GM23338 (cell line): ENCODE results near the gene PTGIR. TPM values are rescaled to one million over a fixed set of nuclear protein-coding genes. Genes with fewer than 3 reads are reported as not detected.

Experiments
- ATAC-seq: fragments of 200-7000 bp; cut with Tn5 transposase; 3 replicates; pipeline ENCODE4 v1.9.1; 2020
- DNase-seq: peaks from one replicate; pipeline ENCODE4 v3.0.0-alpha.2; 2015; ENCODE audit warnings: low spot score
- H2AFZ ChIP-seq: fragments of 200-600 bp; sonication (generic); 2 replicates; pipeline ENCODE4 v1.8.0; 2016; ENCODE audit warnings: antibody characterized with exemption, mild to moderate bottlenecking, moderate library complexity
- H3F3A ChIP-seq: fragments of 200-600 bp; sonication (generic); replicated peaks from 2 replicates; pipeline ENCODE4 v1.8.0; 2017; ENCODE audit warnings: antibody characterized with exemption, mixed run types, low read depth
- H3K27ac ChIP-seq: fragments of 200-600 bp; sonication (generic); 2 replicates; pipeline ENCODE4 v1.6.1; 2016; ENCODE audit warnings: low read depth
- H3K27me3 ChIP-seq: fragments of 200-600 bp; sonication (generic); 2 replicates; pipeline ENCODE4 v1.8.0; 2016; ENCODE audit warnings: mild to moderate bottlenecking, mixed run types, moderate library complexity; ENCODE audit not compliant: insufficient read depth
- H3K36me3 ChIP-seq: fragments of 200-600 bp; sonication (generic); 2 replicates; pipeline ENCODE4 v1.8.0; 2016; ENCODE audit warnings: mild to moderate bottlenecking; ENCODE audit not compliant: insufficient read depth
- H3K4me1 ChIP-seq: fragments of 200-600 bp; sonication (generic); 2 replicates; pipeline ENCODE4 v1.8.0; 2016; ENCODE audit warnings: mild to moderate bottlenecking, moderate library complexity; ENCODE audit not compliant: insufficient read depth
- H3K4me2 ChIP-seq: fragments of 200-600 bp; sonication (generic); 2 replicates; pipeline ENCODE4 v1.7.1; 2017; ENCODE audit warnings: mixed run types
- H3K4me3 ChIP-seq: fragments of 200-600 bp; sonication (generic); 2 replicates; pipeline ENCODE4 v1.6.1; 2016; ENCODE audit warnings: mixed run types
- H3K79me2 ChIP-seq: fragments of 200-600 bp; sonication (generic); replicated peaks from 2 replicates; pipeline ENCODE4 v1.8.0; 2017; ENCODE audit warnings: mild to moderate bottlenecking; ENCODE audit not compliant: insufficient read depth
- H3K9me2 ChIP-seq: fragments of 200-600 bp; sonication (generic); 2 replicates; pipeline ENCODE4 v1.8.0; 2017; ENCODE audit not compliant: insufficient read depth
- H4K20me1 ChIP-seq: fragments of 200-600 bp; sonication (generic); replicated peaks from 2 replicates; pipeline ENCODE4 v1.8.0; 2017; ENCODE audit warnings: mild to moderate bottlenecking; ENCODE audit not compliant: insufficient read depth
- H3K27ac Mint-ChIP-seq: 2 replicates; pipeline ENCODE4 v1.8.0; 2020; ENCODE audit warnings: inconsistent platforms, mild to moderate bottlenecking, moderate library complexity, mixed read lengths
- H3K27me3 Mint-ChIP-seq: 3 replicates; pipeline ENCODE4 v1.8.0; 2022; ENCODE audit warnings: low read depth, mild to moderate bottlenecking, moderate library complexity, mixed read lengths, inconsistent platforms; ENCODE audit not compliant: insufficient read depth, poor library complexity
- H3K36me3 Mint-ChIP-seq: 3 replicates; pipeline ENCODE4 v1.8.0; 2021; ENCODE audit warnings: low read depth, mild to moderate bottlenecking, inconsistent platforms, moderate library complexity, mixed read lengths
- H3K4me1 Mint-ChIP-seq: 3 replicates; pipeline ENCODE4 v1.8.0; 2020; ENCODE audit warnings: mild to moderate bottlenecking, inconsistent platforms, mixed read lengths
- H3K4me3 Mint-ChIP-seq: 3 replicates; pipeline ENCODE4 v1.8.0; 2021; ENCODE audit warnings: moderate library complexity, mild to moderate bottlenecking, inconsistent platforms, mixed read lengths
- H3K9me3 Mint-ChIP-seq: 3 replicates; pipeline ENCODE4 v1.8.0; 2020; ENCODE audit warnings: moderate library complexity, mild to moderate bottlenecking, inconsistent platforms, mixed read lengths
- CREB1 ChIP-seq: fragments of 250-450 bp; sonication (Bioruptor Pico); IDR thresholded peaks from 2 replicates; pipeline ENCODE4 v1.5.0; 2020; ENCODE audit warnings: low read depth, mild to moderate bottlenecking, moderate library complexity
- EZH2 ChIP-seq: fragments of 200-600 bp; sonication (generic); IDR thresholded peaks from one replicate; pipeline ENCODE4 v1.8.0; 2017; ENCODE audit warnings: antibody characterized with exemption, mild to moderate bottlenecking, low read depth; ENCODE audit not compliant: unreplicated experiment
- EZH2phosphoT487 ChIP-seq: fragments of 200-600 bp; sonication (generic); IDR thresholded peaks from one replicate; pipeline ENCODE4 v1.8.1; 2018; ENCODE audit warnings: antibody characterized with exemption; ENCODE audit not compliant: unreplicated experiment
- JUNB ChIP-seq: IDR thresholded peaks from one replicate; pipeline ENCODE4 v1.6.1; 2016; ENCODE audit warnings: antibody characterized with exemption; ENCODE audit not compliant: unreplicated experiment
- NANOG ChIP-seq: IDR thresholded peaks from 2 replicates; pipeline ENCODE4 v1.6.1; 2016; ENCODE audit warnings: antibody characterized with exemption, borderline replicate concordance
- REST ChIP-seq: IDR thresholded peaks from one replicate; pipeline ENCODE4 v1.6.1; 2018; ENCODE audit warnings: antibody characterized with exemption; ENCODE audit not compliant: unreplicated experiment
- STAT1 ChIP-seq: IDR thresholded peaks from one replicate; pipeline ENCODE4 v1.6.1; 2016; ENCODE audit warnings: antibody characterized with exemption; ENCODE audit not compliant: unreplicated experiment
- ZNF114 ChIP-seq: fragments of 250-450 bp; sonication (Bioruptor Pico); IDR thresholded peaks from 2 replicates; pipeline ENCODE4 v1.5.0; 2020; ENCODE audit warnings: mild to moderate bottlenecking, moderate library complexity
- ZNF331 ChIP-seq: fragments of 250-450 bp; sonication (Bioruptor Pico); IDR thresholded peaks from 2 replicates; pipeline ENCODE4 v1.5.0; 2020; ENCODE audit warnings: low read depth, mild to moderate bottlenecking, moderate library complexity
- polyA plus RNA-seq: library from polyadenylated mRNA; unstranded; fragments of >200 nt; fragmentation: Nextera tagmentation; extraction: Ambion mirVana; gene quantifications from 2 replicates; pipeline ENCODE4 v1.2.1, GENCODE V29; 2016
- total RNA-seq: library from RNA; depleted of rRNA; stranded (reverse); fragments of >200 nt; shearing (Covaris generic); gene quantifications from 2 replicates; pipeline ENCODE4 v1.2.3, GENCODE V29; 2014
- TF ChIP-seq, protein P1 (sequence below), 2 experiments: fragments of 200-600 bp in 1 of 2; sonication (generic) in 1 of 2; conservative IDR thresholded peaks; 2 replicates each; pipeline versions ENCODE4 v1.5.1 to v1.6.1; 2016 to 2017; ENCODE audit warnings: antibody characterized with exemption in 2 of 2, low read depth in 2 of 2, mild to moderate bottlenecking in 2 of 2, moderate library complexity in 1 of 2
- TF ChIP-seq, protein P2 (sequence below): fragments of 250-450 bp; sonication (Bioruptor Pico); IDR thresholded peaks from 2 replicates; pipeline ENCODE4 v1.5.0; 2020; ENCODE audit warnings: mild to moderate bottlenecking, moderate library complexity
- TF ChIP-seq, protein P3 (sequence below): IDR thresholded peaks from 2 replicates; pipeline ENCODE4 v1.6.1; 2016; ENCODE audit warnings: antibody characterized with exemption

PTGIR gene
- total and polyA plus RNA-seq, 2 experiments from 2014 or later = not detected

GRCh38 chr19:46596008-46596407 lies 28.9 kb downstream of the PTGIR start:
- TF ChIP-seq, protein P1, sequence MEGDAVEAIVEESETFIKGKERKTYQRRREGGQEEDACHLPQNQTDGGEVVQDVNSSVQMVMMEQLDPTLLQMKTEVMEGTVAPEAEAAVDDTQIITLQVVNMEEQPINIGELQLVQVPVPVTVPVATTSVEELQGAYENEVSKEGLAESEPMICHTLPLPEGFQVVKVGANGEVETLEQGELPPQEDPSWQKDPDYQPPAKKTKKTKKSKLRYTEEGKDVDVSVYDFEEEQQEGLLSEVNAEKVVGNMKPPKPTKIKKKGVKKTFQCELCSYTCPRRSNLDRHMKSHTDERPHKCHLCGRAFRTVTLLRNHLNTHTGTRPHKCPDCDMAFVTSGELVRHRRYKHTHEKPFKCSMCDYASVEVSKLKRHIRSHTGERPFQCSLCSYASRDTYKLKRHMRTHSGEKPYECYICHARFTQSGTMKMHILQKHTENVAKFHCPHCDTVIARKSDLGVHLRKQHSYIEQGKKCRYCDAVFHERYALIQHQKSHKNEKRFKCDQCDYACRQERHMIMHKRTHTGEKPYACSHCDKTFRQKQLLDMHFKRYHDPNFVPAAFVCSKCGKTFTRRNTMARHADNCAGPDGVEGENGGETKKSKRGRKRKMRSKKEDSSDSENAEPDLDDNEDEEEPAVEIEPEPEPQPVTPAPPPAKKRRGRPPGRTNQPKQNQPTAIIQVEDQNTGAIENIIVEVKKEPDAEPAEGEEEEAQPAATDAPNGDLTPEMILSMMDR (conservative IDR thresholded peaks at IDR 0.05; ENCODE audit: low read depth in 2 of 2) = no peak
- no peak for TF ChIP-seq EZH2
- TF ChIP-seq NANOG = no peak
- TF ChIP-seq, protein P2, sequence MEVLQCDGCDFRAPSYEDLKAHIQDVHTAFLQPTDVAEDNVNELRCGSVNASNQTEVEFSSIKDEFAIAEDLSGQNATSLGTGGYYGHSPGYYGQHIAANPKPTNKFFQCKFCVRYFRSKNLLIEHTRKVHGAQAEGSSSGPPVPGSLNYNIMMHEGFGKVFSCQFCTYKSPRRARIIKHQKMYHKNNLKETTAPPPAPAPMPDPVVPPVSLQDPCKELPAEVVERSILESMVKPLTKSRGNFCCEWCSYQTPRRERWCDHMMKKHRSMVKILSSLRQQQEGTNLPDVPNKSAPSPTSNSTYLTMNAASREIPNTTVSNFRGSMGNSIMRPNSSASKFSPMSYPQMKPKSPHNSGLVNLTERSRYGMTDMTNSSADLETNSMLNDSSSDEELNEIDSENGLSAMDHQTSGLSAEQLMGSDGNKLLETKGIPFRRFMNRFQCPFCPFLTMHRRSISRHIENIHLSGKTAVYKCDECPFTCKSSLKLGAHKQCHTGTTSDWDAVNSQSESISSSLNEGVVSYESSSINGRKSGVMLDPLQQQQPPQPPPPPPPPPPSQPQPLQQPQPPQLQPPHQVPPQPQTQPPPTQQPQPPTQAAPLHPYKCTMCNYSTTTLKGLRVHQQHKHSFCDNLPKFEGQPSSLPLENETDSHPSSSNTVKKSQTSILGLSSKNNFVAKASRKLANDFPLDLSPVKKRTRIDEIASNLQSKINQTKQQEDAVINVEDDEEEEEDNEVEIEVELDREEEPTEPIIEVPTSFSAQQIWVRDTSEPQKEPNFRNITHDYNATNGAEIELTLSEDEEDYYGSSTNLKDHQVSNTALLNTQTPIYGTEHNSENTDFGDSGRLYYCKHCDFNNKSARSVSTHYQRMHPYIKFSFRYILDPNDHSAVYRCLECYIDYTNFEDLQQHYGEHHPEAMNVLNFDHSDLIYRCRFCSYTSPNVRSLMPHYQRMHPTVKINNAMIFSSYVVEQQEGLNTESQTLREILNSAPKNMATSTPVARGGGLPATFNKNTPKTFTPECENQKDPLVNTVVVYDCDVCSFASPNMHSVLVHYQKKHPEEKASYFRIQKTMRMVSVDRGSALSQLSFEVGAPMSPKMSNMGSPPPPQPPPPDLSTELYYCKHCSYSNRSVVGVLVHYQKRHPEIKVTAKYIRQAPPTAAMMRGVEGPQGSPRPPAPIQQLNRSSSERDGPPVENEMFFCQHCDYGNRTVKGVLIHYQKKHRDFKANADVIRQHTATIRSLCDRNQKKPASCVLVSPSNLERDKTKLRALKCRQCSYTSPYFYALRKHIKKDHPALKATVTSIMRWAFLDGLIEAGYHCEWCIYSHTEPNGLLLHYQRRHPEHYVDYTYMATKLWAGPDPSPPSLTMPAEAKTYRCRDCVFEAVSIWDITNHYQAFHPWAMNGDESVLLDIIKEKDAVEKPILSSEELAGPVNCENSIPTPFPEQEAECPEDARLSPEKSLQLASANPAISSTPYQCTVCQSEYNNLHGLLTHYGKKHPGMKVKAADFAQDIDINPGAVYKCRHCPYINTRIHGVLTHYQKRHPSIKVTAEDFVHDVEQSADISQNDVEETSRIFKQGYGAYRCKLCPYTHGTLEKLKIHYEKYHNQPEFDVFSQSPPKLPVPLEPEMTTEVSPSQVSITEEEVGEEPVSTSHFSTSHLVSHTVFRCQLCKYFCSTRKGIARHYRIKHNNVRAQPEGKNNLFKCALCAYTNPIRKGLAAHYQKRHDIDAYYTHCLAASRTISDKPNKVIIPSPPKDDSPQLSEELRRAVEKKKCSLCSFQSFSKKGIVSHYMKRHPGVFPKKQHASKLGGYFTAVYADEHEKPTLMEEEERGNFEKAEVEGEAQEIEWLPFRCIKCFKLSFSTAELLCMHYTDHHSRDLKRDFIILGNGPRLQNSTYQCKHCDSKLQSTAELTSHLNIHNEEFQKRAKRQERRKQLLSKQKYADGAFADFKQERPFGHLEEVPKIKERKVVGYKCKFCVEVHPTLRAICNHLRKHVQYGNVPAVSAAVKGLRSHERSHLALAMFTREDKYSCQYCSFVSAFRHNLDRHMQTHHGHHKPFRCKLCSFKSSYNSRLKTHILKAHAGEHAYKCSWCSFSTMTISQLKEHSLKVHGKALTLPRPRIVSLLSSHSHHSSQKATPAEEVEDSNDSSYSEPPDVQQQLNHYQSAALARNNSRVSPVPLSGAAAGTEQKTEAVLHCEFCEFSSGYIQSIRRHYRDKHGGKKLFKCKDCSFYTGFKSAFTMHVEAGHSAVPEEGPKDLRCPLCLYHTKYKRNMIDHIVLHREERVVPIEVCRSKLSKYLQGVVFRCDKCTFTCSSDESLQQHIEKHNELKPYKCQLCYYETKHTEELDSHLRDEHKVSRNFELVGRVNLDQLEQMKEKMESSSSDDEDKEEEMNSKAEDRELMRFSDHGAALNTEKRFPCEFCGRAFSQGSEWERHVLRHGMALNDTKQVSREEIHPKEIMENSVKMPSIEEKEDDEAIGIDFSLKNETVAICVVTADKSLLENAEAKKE (CRISPR knock-in tag) = no peak
- no peak for TF ChIP-seq CREB1
- TF ChIP-seq JUNB = no peak
- no peak for TF ChIP-seq REST
- TF ChIP-seq, protein P3, sequence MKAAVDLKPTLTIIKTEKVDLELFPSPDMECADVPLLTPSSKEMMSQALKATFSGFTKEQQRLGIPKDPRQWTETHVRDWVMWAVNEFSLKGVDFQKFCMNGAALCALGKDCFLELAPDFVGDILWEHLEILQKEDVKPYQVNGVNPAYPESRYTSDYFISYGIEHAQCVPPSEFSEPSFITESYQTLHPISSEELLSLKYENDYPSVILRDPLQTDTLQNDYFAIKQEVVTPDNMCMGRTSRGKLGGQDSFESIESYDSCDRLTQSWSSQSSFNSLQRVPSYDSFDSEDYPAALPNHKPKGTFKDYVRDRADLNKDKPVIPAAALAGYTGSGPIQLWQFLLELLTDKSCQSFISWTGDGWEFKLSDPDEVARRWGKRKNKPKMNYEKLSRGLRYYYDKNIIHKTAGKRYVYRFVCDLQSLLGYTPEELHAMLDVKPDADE = no peak
- no peak for TF ChIP-seq ZNF331 (CRISPR knock-in tag)
- no peak for TF ChIP-seq EZH2phosphoT487
- TF ChIP-seq STAT1 = no peak
- no peak for TF ChIP-seq ZNF114 (CRISPR knock-in tag)
- peaks cover 4% of the 10 kb centered on the region for H3K27me3 Mint-ChIP-seq
- DNase-seq = no peak
- H3K9me3 Mint-ChIP-seq = peaks cover 2% of the 10 kb centered on the region; the same call in 2 of the 3 replicates
- no peak overlapping the region for H2AFZ ChIP-seq
- H3F3A ChIP-seq = no peaks in the 10 kb centered on the region
- H3K27ac ChIP-seq = no peak overlapping the region
- no peaks in the 10 kb centered on the region for H3K4me1 ChIP-seq
- H3K4me3 ChIP-seq = no peak overlapping the region
- no peaks in the 10 kb centered on the region; the same call in 2 of the 3 replicates for H3K36me3 Mint-ChIP-seq
- H3K4me1 Mint-ChIP-seq = peaks cover 6% of the 10 kb centered on the region; the same call in 2 of the 3 replicates
- H3K9me2 ChIP-seq = no peaks in the 10 kb centered on the region
- H3K4me2 ChIP-seq = no peak overlapping the region
- no peak for ATAC-seq
- H3K27ac Mint-ChIP-seq = no peak overlapping the region
- no peaks in the 10 kb centered on the region for H4K20me1 ChIP-seq
- no peaks in the 10 kb centered on the region for H3K27me3 ChIP-seq
- no peak overlapping the region for H3K4me3 Mint-ChIP-seq
- no peaks in the 10 kb centered on the region for H3K79me2 ChIP-seq
- no peaks in the 10 kb centered on the region for H3K36me3 ChIP-seq
